ENCODE results near the gene MAZ.

- TF ChIP-seq GATA2 (IDR thresholded peaks at IDR 0.05; ENCODE audit: low read depth, low read length) (no peak), GATA3 (IDR thresholded peaks at IDR 0.05; ENCODE audit: low read depth, low read length) (no peak)
Observed at GRCh38 chr16:29860218-29860617, 53.9 kb downstream of the MAZ start.

All from SH-SY5Y (cell line).